Upper lobe of left lung (tissue), 4 donors: ENCODE data around the gene BTBD9.

Source experiments
- EP300 ChIP-seq, 4 donors: sonication (generic); formaldehyde crosslinking; IDR thresholded peaks; one replicate each; pipeline ENCODE4 v1.5.1; 2017; ENCODE audit warnings: antibody characterized with exemption in 4 of 4, control low read depth in 2 of 4
- POLR2A ChIP-seq, 4 donors: fragments of 450-650 bp; IDR thresholded peaks; one replicate each; pipeline ENCODE4 v1.5.1; 2016 to 2017; ENCODE audit warnings: antibody characterized with exemption in 4 of 4, mild to moderate bottlenecking in 2 of 4
- TF ChIP-seq, protein P1 (sequence below), 6 experiments: fragments of 450-650 bp in 4 of 6; fragments of 200-600 bp in 2 of 6; sonication (generic) in 2 of 6; IDR thresholded peaks; one replicate each; pipeline ENCODE4 v1.5.1; 2016 to 2019; ENCODE audit warnings: antibody characterized with exemption in 6 of 6

GRCh38 chr6:38681850-38682249 is 42.1 kb upstream of the BTBD9 start:
- TF ChIP-seq, protein P1, sequence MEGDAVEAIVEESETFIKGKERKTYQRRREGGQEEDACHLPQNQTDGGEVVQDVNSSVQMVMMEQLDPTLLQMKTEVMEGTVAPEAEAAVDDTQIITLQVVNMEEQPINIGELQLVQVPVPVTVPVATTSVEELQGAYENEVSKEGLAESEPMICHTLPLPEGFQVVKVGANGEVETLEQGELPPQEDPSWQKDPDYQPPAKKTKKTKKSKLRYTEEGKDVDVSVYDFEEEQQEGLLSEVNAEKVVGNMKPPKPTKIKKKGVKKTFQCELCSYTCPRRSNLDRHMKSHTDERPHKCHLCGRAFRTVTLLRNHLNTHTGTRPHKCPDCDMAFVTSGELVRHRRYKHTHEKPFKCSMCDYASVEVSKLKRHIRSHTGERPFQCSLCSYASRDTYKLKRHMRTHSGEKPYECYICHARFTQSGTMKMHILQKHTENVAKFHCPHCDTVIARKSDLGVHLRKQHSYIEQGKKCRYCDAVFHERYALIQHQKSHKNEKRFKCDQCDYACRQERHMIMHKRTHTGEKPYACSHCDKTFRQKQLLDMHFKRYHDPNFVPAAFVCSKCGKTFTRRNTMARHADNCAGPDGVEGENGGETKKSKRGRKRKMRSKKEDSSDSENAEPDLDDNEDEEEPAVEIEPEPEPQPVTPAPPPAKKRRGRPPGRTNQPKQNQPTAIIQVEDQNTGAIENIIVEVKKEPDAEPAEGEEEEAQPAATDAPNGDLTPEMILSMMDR (IDR thresholded peaks at IDR 0.05) = no peak
- no peak for TF ChIP-seq POLR2A (IDR thresholded peaks at IDR 0.05)
- TF ChIP-seq EP300 (IDR thresholded peaks at IDR 0.05) = no peak
